HL-60 (cell line): ENCODE measurements around the gene MPPED1.

ENCODE experiments used
- CTCF ChIP-seq: IDR thresholded peaks from one replicate; pipeline ENCODE4 v1.5.1; 2011; ENCODE audit warnings: low read length, control low read depth, inconsistent platforms; ENCODE audit not compliant: insufficient read depth
- GABPA ChIP-seq: IDR thresholded peaks from 2 replicates; pipeline ENCODE4 v1.6.1; 2012; ENCODE audit warnings: low read depth
- POLR2AphosphoS5 ChIP-seq: IDR thresholded peaks from 2 replicates; pipeline ENCODE4 v1.6.1; 2012; ENCODE audit warnings: low read depth

GRCh38 chr22:43426816-43427215 is 15.0 kb downstream of the MPPED1 start:
- TF ChIP-seq POLR2AphosphoS5 (no peak), GABPA (no peak), CTCF (no peak)
